Left colon (tissue), 2 donors: ENCODE data around the gene NRK. TPM values are rescaled to one million over a fixed set of nuclear protein-coding genes. Genes with fewer than 3 reads are reported as not detected.

Source experiments
- total RNA-seq, 2 donors: library from RNA; stranded (reverse); fragmentation: NEBNext Ultra II Directional; extraction: Animal tissue kit (Norgen Biotek cat#: 25700); gene quantifications; one replicate each; pipeline ENCODE4 v1.2.1, GENCODE V29; 2021
- donor health status: DM: no; HTN: no; CAD: no.
- donor health status: DM: yes; HTN: yes; CAD: no.

Gene NRK
- total RNA-seq, 2 donors from 2014 or later: 0.06 to 0.34 TPM

Other genes with a start within 250 kb of the NRK start
- not detected for gene SERPINA7, start 216.2 kb downstream of the NRK start, total RNA-seq